Lower leg skin (tissue), 3 donors: ENCODE data around the gene DPP10.

Experiments
- CTCF ChIP-seq, 3 donors: fragments of 450-650 bp; IDR thresholded peaks; one replicate each; pipeline ENCODE4 v1.5.1; 2016; ENCODE audit warnings: antibody characterized with exemption in 3 of 3, mild to moderate bottlenecking in 3 of 3, moderate library complexity in 2 of 3
- POLR2A ChIP-seq, 2 donors: fragments of 450-650 bp; IDR thresholded peaks; one replicate each; pipeline ENCODE4 v1.6.1; 2016 to 2017; ENCODE audit warnings: antibody characterized with exemption in 2 of 2, mild to moderate bottlenecking in 1 of 2, moderate library complexity in 1 of 2

- TF ChIP-seq CTCF (IDR thresholded peaks at IDR 0.05) (no peak), POLR2A (IDR thresholded peaks at IDR 0.05) (no peak)
These were observed 1295.7 kb downstream of the DPP10 start for GRCh38 chr2:115738111-115738510.
